Gastrocnemius medialis (tissue), 4 donors: ENCODE measurements around the gene BAZ2B.

ENCODE experiments used
- POLR2A ChIP-seq, 2 donors: fragments of 450-650 bp; IDR thresholded peaks; one replicate each; pipeline ENCODE4 v1.6.1; 2017; ENCODE audit warnings: antibody characterized with exemption in 2 of 2, mild to moderate bottlenecking in 2 of 2, moderate library complexity in 2 of 2
- TF ChIP-seq, protein P1 (sequence below), 5 experiments: fragments of 450-650 bp in 3 of 5; fragments of 200-600 bp in 2 of 5; sonication (generic) in 2 of 5; IDR thresholded peaks in 4 of 5; conservative IDR thresholded peaks in 1 of 5; 1 replicate in 4 of 5; 2 replicates in 1 of 5; pipeline ENCODE4 v1.5.1; 2016 to 2019; ENCODE audit warnings: antibody characterized with exemption in 5 of 5, mild to moderate bottlenecking in 3 of 5, moderate library complexity in 3 of 5

DNA sequence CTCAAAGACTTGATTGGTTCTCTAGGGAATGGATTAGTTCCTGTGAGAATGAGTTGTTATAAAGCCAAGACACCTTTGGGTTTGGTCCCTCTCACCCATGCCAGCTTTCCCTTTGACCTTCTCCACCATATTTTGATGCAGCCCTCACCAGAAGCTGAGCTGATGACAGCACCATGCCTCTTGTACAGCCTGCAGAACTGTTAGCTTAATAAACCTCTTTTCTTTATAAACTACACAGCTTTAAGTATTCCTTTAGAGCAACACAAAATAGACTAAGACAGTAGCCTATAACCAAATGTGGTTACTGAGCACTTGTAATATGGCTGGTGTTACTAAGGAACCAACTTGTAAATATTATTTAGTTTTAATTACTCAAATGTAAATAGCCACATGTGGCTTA, 55.1 kb downstream of the BAZ2B start:
- TF ChIP-seq, protein P1, sequence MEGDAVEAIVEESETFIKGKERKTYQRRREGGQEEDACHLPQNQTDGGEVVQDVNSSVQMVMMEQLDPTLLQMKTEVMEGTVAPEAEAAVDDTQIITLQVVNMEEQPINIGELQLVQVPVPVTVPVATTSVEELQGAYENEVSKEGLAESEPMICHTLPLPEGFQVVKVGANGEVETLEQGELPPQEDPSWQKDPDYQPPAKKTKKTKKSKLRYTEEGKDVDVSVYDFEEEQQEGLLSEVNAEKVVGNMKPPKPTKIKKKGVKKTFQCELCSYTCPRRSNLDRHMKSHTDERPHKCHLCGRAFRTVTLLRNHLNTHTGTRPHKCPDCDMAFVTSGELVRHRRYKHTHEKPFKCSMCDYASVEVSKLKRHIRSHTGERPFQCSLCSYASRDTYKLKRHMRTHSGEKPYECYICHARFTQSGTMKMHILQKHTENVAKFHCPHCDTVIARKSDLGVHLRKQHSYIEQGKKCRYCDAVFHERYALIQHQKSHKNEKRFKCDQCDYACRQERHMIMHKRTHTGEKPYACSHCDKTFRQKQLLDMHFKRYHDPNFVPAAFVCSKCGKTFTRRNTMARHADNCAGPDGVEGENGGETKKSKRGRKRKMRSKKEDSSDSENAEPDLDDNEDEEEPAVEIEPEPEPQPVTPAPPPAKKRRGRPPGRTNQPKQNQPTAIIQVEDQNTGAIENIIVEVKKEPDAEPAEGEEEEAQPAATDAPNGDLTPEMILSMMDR (IDR thresholded peaks at IDR 0.05 in 4 of 5, conservative IDR thresholded peaks at IDR 0.05 in 1 of 5): no peak
- TF ChIP-seq POLR2A (IDR thresholded peaks at IDR 0.05): no peak
